ENCODE measurements around the gene P2RY10.

DNA sequence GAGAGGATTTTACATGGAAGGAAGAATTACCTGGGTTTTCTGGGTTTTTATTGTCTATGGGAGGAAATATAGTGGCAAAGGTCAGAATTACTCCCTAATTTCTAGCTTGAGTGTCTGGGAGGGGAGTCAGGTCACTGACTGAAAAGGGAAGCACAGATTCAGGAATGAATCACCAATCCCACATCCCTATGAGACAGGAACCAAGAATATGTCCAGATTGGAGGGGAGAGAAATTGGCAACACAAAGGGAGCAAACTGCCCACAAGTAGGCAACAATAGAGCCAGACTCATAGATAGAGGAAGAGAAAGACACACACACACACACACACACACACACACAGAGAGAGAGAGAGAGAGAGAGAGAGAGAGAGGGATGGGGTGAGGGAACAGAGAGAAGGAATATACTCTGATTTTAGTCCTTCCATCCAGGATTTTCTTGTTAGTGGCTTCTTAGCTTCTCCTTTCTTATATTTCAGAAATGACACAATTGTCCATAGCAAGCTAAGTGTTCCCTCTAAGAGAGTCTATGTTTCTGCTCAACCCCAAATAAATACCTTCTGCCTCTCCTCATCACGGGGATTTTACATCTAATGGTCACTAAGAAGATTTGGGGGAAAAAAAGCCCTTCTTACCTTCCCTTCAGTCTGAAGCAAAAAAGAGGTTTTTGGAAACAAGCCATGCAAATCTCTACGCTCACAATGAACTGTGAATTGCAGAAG is 12.0 kb downstream of the P2RY10 start:
- TF ChIP-seq, protein P1, sequence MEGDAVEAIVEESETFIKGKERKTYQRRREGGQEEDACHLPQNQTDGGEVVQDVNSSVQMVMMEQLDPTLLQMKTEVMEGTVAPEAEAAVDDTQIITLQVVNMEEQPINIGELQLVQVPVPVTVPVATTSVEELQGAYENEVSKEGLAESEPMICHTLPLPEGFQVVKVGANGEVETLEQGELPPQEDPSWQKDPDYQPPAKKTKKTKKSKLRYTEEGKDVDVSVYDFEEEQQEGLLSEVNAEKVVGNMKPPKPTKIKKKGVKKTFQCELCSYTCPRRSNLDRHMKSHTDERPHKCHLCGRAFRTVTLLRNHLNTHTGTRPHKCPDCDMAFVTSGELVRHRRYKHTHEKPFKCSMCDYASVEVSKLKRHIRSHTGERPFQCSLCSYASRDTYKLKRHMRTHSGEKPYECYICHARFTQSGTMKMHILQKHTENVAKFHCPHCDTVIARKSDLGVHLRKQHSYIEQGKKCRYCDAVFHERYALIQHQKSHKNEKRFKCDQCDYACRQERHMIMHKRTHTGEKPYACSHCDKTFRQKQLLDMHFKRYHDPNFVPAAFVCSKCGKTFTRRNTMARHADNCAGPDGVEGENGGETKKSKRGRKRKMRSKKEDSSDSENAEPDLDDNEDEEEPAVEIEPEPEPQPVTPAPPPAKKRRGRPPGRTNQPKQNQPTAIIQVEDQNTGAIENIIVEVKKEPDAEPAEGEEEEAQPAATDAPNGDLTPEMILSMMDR (conservative IDR thresholded peaks at IDR 0.05; ENCODE audit: low read depth, low read length), result no peak
- no peak for TF ChIP-seq EZH2 (IDR thresholded peaks at IDR 0.05; ENCODE audit: borderline replicate concordance, low read depth, low read length, poor library complexity, severe bottlenecking)

Measured in A673 (cell line).